ENCODE results near the gene GSK3B. TPM values are rescaled to one million over a fixed set of nuclear protein-coding genes. Genes with fewer than 3 reads are reported as not detected.

GSK3B gene
- total and polyA plus RNA-seq, 2 donors (not counting 1 experiment from before 2014, with no cell fraction given), result 37.3 to 44.8 TPM

- Histone ChIP-seq H3K4me3 (replicated peaks in 1 of 4; ENCODE audit: control extremely low read depth in 1 of 4, insufficient read depth in 1 of 4, low read depth in 3 of 4, low read length in 4 of 4) (no peak overlapping the region), H3K36me3 (ENCODE audit: control insufficient read depth, insufficient read depth, low read length) (no peaks in the 10 kb centered on the region), H2AFZ (ENCODE audit: low read length) (no peak overlapping the region), H3K4me2 (ENCODE audit: extremely low read depth, insufficient read depth, low read length) (no peak overlapping the region), H3K27ac (ENCODE audit: insufficient read depth, low read length) (no peak overlapping the region), H3K9ac (ENCODE audit: insufficient read depth, low read length) (no peak overlapping the region), H3K79me2 (ENCODE audit: control insufficient read depth, insufficient read depth, low read length) (peaks cover 2% of the 10 kb centered on the region), H4K20me1 (ENCODE audit: control insufficient read depth, extremely low read depth, insufficient read depth, low read length) (no peaks in the 10 kb centered on the region), H3K27me3 (ENCODE audit: control insufficient read depth, insufficient read depth, low read length) (no peaks in the 10 kb centered on the region), H3K9me3 (ENCODE audit: control insufficient read depth, insufficient read depth, low read depth, low read length) (no peaks in the 10 kb centered on the region), H3K4me1 (ENCODE audit: control insufficient read depth, extremely low read depth, insufficient read depth, low read length) (no peaks in the 10 kb centered on the region)
- TF ChIP-seq CTCF (conservative IDR thresholded peaks at IDR 0.05 in 1 of 2, IDR thresholded peaks at IDR 0.05 in 1 of 2; ENCODE audit: low read depth in 1 of 2, low read length in 2 of 2) (no peak), EZH2 (IDR thresholded peaks at IDR 0.05; ENCODE audit: low read length, missing control alignments) (no peak)
- DNase-seq (ENCODE audit: low read depth in 2 of 2), result peak in 1 of 2 donors; percentile 12
These were observed 175.0 kb downstream of the GSK3B start for GRCh38 chr3:119918992-119919933.

- Histone ChIP-seq H3K79me2 (ENCODE audit: control insufficient read depth, insufficient read depth, low read length) (no peaks in the 10 kb centered on the region), H3K9me3 (ENCODE audit: control insufficient read depth, insufficient read depth, low read depth, low read length) (no peaks in the 10 kb centered on the region), H3K4me3 (replicated peaks in 1 of 4; ENCODE audit: control extremely low read depth in 1 of 4, insufficient read depth in 1 of 4, low read depth in 3 of 4, low read length in 4 of 4) (no peak overlapping the region), H3K36me3 (ENCODE audit: control insufficient read depth, insufficient read depth, low read length) (no peaks in the 10 kb centered on the region), H3K27ac (ENCODE audit: insufficient read depth, low read length) (no peak overlapping the region), H3K4me1 (ENCODE audit: control insufficient read depth, extremely low read depth, insufficient read depth, low read length) (no peaks in the 10 kb centered on the region), H3K27me3 (ENCODE audit: control insufficient read depth, insufficient read depth, low read length) (no peaks in the 10 kb centered on the region), H4K20me1 (ENCODE audit: control insufficient read depth, extremely low read depth, insufficient read depth, low read length) (no peaks in the 10 kb centered on the region), H3K4me2 (ENCODE audit: extremely low read depth, insufficient read depth, low read length) (no peak overlapping the region), H3K9ac (ENCODE audit: insufficient read depth, low read length) (no peak overlapping the region), H2AFZ (ENCODE audit: low read length) (no peak overlapping the region)
- no peak for TF ChIP-seq CTCF (conservative IDR thresholded peaks at IDR 0.05 in 1 of 2, IDR thresholded peaks at IDR 0.05 in 1 of 2; ENCODE audit: low read depth in 1 of 2, low read length in 2 of 2)
- TF ChIP-seq EZH2 (IDR thresholded peaks at IDR 0.05; ENCODE audit: low read length, missing control alignments), result no peak
- DNase-seq (ENCODE audit: low read depth in 2 of 2), result peak in 1 of 2 donors; percentile 35
These were observed 181.2 kb downstream of the GSK3B start for GRCh38 chr3:119913021-119913420.

- H3K9ac ChIP-seq (ENCODE audit: insufficient read depth, low read length), result no peak overlapping the region
- no peaks in the 10 kb centered on the region for H3K4me1 ChIP-seq (ENCODE audit: control insufficient read depth, extremely low read depth, insufficient read depth, low read length)
- no peaks in the 10 kb centered on the region for H4K20me1 ChIP-seq (ENCODE audit: control insufficient read depth, extremely low read depth, insufficient read depth, low read length)
- no peaks in the 10 kb centered on the region for H3K27me3 ChIP-seq (ENCODE audit: control insufficient read depth, insufficient read depth, low read length)
- no peak for TF ChIP-seq CTCF (conservative IDR thresholded peaks at IDR 0.05 in 1 of 2, IDR thresholded peaks at IDR 0.05 in 1 of 2; ENCODE audit: low read depth in 1 of 2, low read length in 2 of 2)
- TF ChIP-seq EZH2 (IDR thresholded peaks at IDR 0.05; ENCODE audit: low read length, missing control alignments), result no peak
- H3K36me3 ChIP-seq (ENCODE audit: control insufficient read depth, insufficient read depth, low read length), result no peaks in the 10 kb centered on the region
- no peak overlapping the region for H3K27ac ChIP-seq (ENCODE audit: insufficient read depth, low read length)
- no peak for DNase-seq (ENCODE audit: low read depth in 2 of 2)
- H3K4me2 ChIP-seq (ENCODE audit: extremely low read depth, insufficient read depth, low read length), result no peak overlapping the region
- no peaks in the 10 kb centered on the region for H3K79me2 ChIP-seq (ENCODE audit: control insufficient read depth, insufficient read depth, low read length)
- H3K9me3 ChIP-seq (ENCODE audit: control insufficient read depth, insufficient read depth, low read depth, low read length), result no peaks in the 10 kb centered on the region
- H2AFZ ChIP-seq (ENCODE audit: low read length), result no peak overlapping the region
- no peak overlapping the region for H3K4me3 ChIP-seq (replicated peaks in 1 of 4; ENCODE audit: control extremely low read depth in 1 of 4, insufficient read depth in 1 of 4, low read depth in 3 of 4, low read length in 4 of 4)
These were observed 182.0 kb downstream of the GSK3B start for GRCh38 chr3:119912220-119912619.

All from fibroblast of lung (primary cell).